Liver (tissue), 9 donors: ENCODE data around the gene CLBA1. TPM values are rescaled to one million over a fixed set of nuclear protein-coding genes. Genes with fewer than 3 reads are reported as not detected.

ENCODE experiments used
- DNase-seq: peaks from one replicate; pipeline ENCODE4 v3.0.0-alpha.2; 2017; ENCODE audit warnings: low spot score
- H3K27ac ChIP-seq, 2 donors: one replicate each; pipeline ENCODE4 v1.7.0; 2013; ENCODE audit warnings: inconsistent platforms in 2 of 2, low read length in 2 of 2, control low read depth in 1 of 2, low read depth in 1 of 2, mild to moderate bottlenecking in 1 of 2
- H3K27me3 ChIP-seq, 4 donors: one replicate each; pipeline versions ENCODE4 v1.6.1 to v1.7.0; 2013; ENCODE audit warnings: low read length in 3 of 4, inconsistent platforms in 1 of 4, mild to moderate bottlenecking in 1 of 4, moderate library complexity in 1 of 4; ENCODE audit not compliant: control insufficient read depth in 4 of 4, insufficient read depth in 4 of 4
- H3K36me3 ChIP-seq, 4 donors: one replicate each; pipeline versions ENCODE4 v1.6.1 to v1.7.0; 2013; ENCODE audit warnings: low read length in 3 of 4, mild to moderate bottlenecking in 3 of 4, low read depth in 1 of 4, moderate library complexity in 1 of 4; ENCODE audit not compliant: control insufficient read depth in 4 of 4, insufficient read depth in 3 of 4
- H3K4me1 ChIP-seq, 4 donors: one replicate each; pipeline versions ENCODE4 v1.6.1 to v1.7.0; 2013; ENCODE audit warnings: low read length in 3 of 4, mild to moderate bottlenecking in 3 of 4, moderate library complexity in 1 of 4; ENCODE audit not compliant: control insufficient read depth in 4 of 4, insufficient read depth in 4 of 4
- H3K4me3 ChIP-seq, 3 donors: one replicate each; pipeline versions ENCODE4 v1.6.1 to v1.7.0; 2013; ENCODE audit warnings: low read length in 3 of 3, control low read depth in 1 of 3, low read depth in 1 of 3, mild to moderate bottlenecking in 1 of 3
- H3K9ac ChIP-seq, 2 donors: one replicate each; pipeline ENCODE4 v1.7.0; 2013; ENCODE audit warnings: low read length in 2 of 2, mild to moderate bottlenecking in 2 of 2, moderate library complexity in 2 of 2, control low read depth in 1 of 2, low read depth in 1 of 2
- H3K9me3 ChIP-seq, 4 donors: one replicate each; pipeline versions ENCODE4 v1.6.1 to v1.7.0; 2013; ENCODE audit warnings: low read length in 3 of 4; ENCODE audit not compliant: control insufficient read depth in 4 of 4
- CTCF ChIP-seq: fragments of 150-350 bp; IDR thresholded peaks from 2 replicates; pipeline ENCODE4 v1.5.1; 2017; ENCODE audit warnings: improper control_type of control experiment, low read depth, low read length; ENCODE audit not compliant: missing input control
- GABPA ChIP-seq, 2 donors: IDR thresholded peaks in 1 of 2; conservative IDR thresholded peaks in 1 of 2; 2 replicates each; pipeline ENCODE4 v1.6.1; 2016; ENCODE audit warnings: antibody characterized with exemption in 2 of 2, mild to moderate bottlenecking in 1 of 2, moderate library complexity in 1 of 2
- NR2F2 ChIP-seq: IDR thresholded peaks from 2 replicates; pipeline ENCODE4 v1.6.1; 2016; ENCODE audit warnings: antibody characterized with exemption
- SP1 ChIP-seq: IDR thresholded peaks from 2 replicates; pipeline ENCODE4 v1.6.1; 2018; ENCODE audit warnings: antibody characterized with exemption, mild to moderate bottlenecking
- ZBTB33 ChIP-seq: IDR thresholded peaks from 2 replicates; pipeline ENCODE4 v1.6.1; 2016; ENCODE audit warnings: antibody characterized with exemption
- WGBS: extraction: QIAGEN DNeasy Blood & Tissue Kit; methylation state at CpG from one replicate; pipeline ENCODE4 v1.1.7; 2013; 5-methylcytosine and 5-hydroxymethylcytosine counted together
- polyA plus RNA-seq, 2 donors: library from polyadenylated mRNA; stranded (reverse) in 1 of 2; unstranded in 1 of 2; fragments of 200-250 nt in 1 of 2; fragments of >200 nt in 1 of 2; fragmentation: Nextera tagmentation in 1 of 2; extraction: Ambion mirVana in 1 of 2; gene quantifications; one replicate each; pipeline versions ENCODE4 v1.2.1 to v1.2.3, GENCODE V29; 2013 to 2015
- total RNA-seq, 2 donors: library from RNA; depleted of rRNA; stranded (reverse); fragments of >200 nt; gene quantifications; one replicate each; pipeline ENCODE4 v1.2.3, GENCODE V29; 2014
- donor health status: healthy.
- donor health status: healthy.
- donor health status: healthy.
- donor health status: healthy.
- donor health status: healthy.

The CLBA1 gene
- total and polyA plus RNA-seq, 4 donors, result 0.98 to 3.9 (median 2.3) TPM

- H3K9me3 ChIP-seq, result no peaks in the 10 kb centered on the region
- no peaks in the 10 kb centered on the region for H3K4me1 ChIP-seq
- no peak for TF ChIP-seq NR2F2
- 74% methylated on average over 13 of the region's 13 CpGs for WGBS
- no peaks in the 10 kb centered on the region for H3K27me3 ChIP-seq
- H3K27ac ChIP-seq, result no peak overlapping the region
- DNase-seq, result no peak
- no peaks in the 10 kb centered on the region for H3K36me3 ChIP-seq
- no peak overlapping the region for H3K4me3 ChIP-seq
- H3K9ac ChIP-seq, result no peak overlapping the region
These were observed 30.7 kb upstream of the CLBA1 start for GRCh38 chr14:104954746-104955395.

GRCh38 chr14:104955396-104955770, 30.2 kb upstream of the CLBA1 start:
- peaks cover 0 to 1% (median 0%) of the 10 kb centered on the region in 4 donors for H3K27me3 ChIP-seq
- H3K9ac ChIP-seq, result no peak overlapping the region
- no peak for TF ChIP-seq ZBTB33
- no peaks in the 10 kb centered on the region for H3K9me3 ChIP-seq
- H3K36me3 ChIP-seq, result no peaks in the 10 kb centered on the region
- no peak overlapping the region for H3K4me3 ChIP-seq
- no peak overlapping the region for H3K27ac ChIP-seq
- DNase-seq, result no peak
- 91% methylated on average over 3 of the region's 3 CpGs for WGBS
- no peaks in the 10 kb centered on the region for H3K4me1 ChIP-seq

GRCh38 chr14:104956290-104956890, 29.2 kb upstream of the CLBA1 start:
- H3K9ac ChIP-seq, result no peak overlapping the region
- H3K36me3 ChIP-seq, result no peaks in the 10 kb centered on the region
- no peak overlapping the region for H3K27ac ChIP-seq
- peaks cover 0 to 2% (median 0%) of the 10 kb centered on the region in 4 donors for H3K27me3 ChIP-seq
- H3K4me3 ChIP-seq, result no peak overlapping the region
- H3K9me3 ChIP-seq, result no peaks in the 10 kb centered on the region
- no peaks in the 10 kb centered on the region for H3K4me1 ChIP-seq
- 80% methylated on average over 14 of the region's 14 CpGs for WGBS
- no peak for TF ChIP-seq CTCF
- TF ChIP-seq GABPA (IDR thresholded peaks at IDR 0.05 in 1 of 2, conservative IDR thresholded peaks at IDR 0.05 in 1 of 2), result no peak
- no peak for TF ChIP-seq SP1
- DNase-seq, result no peak
